GM18526 (cell line): ENCODE data around the gene PHACTR3.

ENCODE experiments used
- POLR2A ChIP-seq: IDR thresholded peaks from 3 replicates; pipeline ENCODE4 v1.6.1; 2011; ENCODE audit not compliant: insufficient read length; ENCODE audit errors: extremely low read depth

Gene PHACTR3

GRCh38 chr20:59664421-59664941 lies 60.1 kb downstream of the PHACTR3 start:
- no peak for TF ChIP-seq POLR2A

GRCh38 chr20:59665656-59666555 lies 61.6 kb downstream of the PHACTR3 start:
- TF ChIP-seq POLR2A = no peak

- TF ChIP-seq POLR2A = no peak
Measured at GRCh38 chr20:59666586-59666985, 62.2 kb downstream of the PHACTR3 start.

- no peak for TF ChIP-seq POLR2A
Measured at GRCh38 chr20:59667131-59667530, 62.8 kb downstream of the PHACTR3 start.

- no peak for TF ChIP-seq POLR2A
Measured at GRCh38 chr20:59667981-59668515, 63.7 kb downstream of the PHACTR3 start.

- no peak for TF ChIP-seq POLR2A
Measured at GRCh38 chr20:59668926-59669850, 64.8 kb downstream of the PHACTR3 start.

- TF ChIP-seq POLR2A = no peak
Measured at GRCh38 chr20:59670786-59671492, 66.6 kb downstream of the PHACTR3 start.

GRCh38 chr20:59671661-59672471 lies 67.5 kb downstream of the PHACTR3 start:
- TF ChIP-seq POLR2A = no peak

GRCh38 chr20:59672576-59672975 lies 68.2 kb downstream of the PHACTR3 start:
- TF ChIP-seq POLR2A = no peak

- TF ChIP-seq POLR2A = no peak
Measured at GRCh38 chr20:59673288-59673997, 69.1 kb downstream of the PHACTR3 start.

GRCh38 chr20:59673998-59674445 lies 69.7 kb downstream of the PHACTR3 start:
- no peak for TF ChIP-seq POLR2A

GRCh38 chr20:59676126-59676850 lies 71.9 kb downstream of the PHACTR3 start:
- no peak for TF ChIP-seq POLR2A

- TF ChIP-seq POLR2A = no peak
Measured at GRCh38 chr20:59676851-59677182, 72.5 kb downstream of the PHACTR3 start.
